Activated CD4-positive, CD25-positive, alpha-beta regulatory T cell (primary cell): Measurements from ENCODE around the gene ATP1A2.

Experiments used
- DNase-seq, 4 experiments: peaks; one replicate each; lab custom pipeline; 2025; lab: John Stamatoyannopoulos, UW

ATP1A2 gene

DNA sequence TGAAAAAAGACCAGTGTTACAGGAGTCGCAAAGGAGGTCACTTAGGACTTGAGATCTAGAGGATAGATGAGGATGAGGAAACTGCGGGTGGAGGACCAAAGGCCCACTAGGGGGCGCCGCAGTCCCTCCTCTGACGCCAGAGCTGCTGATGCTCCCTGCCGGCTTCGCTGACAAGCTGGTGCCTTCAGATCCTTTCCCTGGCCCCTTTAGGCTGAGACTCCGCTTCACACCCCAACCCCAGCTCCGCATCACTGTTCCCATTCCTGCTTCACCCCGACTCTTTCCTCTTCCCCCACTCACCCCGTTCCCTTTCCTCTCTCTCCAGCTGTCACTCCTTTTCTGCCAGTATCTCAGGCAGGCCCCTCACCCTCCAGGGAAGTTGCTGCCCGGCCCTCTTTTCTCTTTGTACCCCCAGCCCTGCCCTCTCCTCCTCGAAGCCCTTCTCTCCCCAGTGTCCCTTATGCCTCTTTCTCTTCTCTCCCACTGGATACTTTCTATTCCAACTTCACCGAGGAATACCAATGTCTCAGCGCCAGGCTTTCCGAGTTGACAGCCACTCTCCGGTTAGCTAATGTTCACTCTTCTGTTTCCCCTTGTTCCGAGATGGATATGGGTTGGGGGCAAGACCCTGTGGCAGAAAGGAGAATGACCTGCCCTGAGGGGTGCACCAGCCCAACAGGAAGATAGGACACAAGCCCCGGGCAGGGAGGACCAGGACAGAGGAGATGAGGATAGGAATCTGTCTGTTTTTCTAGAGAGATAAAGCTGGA lies 29.7 kb upstream of the ATP1A2 start:
- DNase-seq = peak; percentile 45 to 66 (median 57)

DNA sequence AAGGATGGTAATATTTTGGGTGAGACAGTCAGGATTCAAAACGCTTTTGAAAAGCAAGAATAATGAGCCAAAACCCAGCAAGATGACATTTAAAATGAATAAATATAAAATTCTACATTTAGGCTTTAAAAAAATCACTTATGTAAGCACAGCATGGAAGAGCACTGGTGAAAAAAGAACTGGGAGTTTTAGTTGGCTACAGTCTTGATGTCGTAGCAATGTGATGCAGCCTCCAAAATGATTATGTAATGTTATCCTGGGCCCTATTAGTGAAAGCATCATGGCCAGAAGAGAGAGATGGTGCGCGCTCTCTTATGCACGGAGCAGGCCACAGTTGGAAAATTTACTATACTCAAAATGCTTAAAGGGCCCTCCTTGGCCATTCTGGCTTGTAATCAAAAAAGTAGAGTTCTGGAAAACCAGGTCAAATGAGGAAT lies 29.1 kb upstream of the ATP1A2 start:
- no peak for DNase-seq

DNA sequence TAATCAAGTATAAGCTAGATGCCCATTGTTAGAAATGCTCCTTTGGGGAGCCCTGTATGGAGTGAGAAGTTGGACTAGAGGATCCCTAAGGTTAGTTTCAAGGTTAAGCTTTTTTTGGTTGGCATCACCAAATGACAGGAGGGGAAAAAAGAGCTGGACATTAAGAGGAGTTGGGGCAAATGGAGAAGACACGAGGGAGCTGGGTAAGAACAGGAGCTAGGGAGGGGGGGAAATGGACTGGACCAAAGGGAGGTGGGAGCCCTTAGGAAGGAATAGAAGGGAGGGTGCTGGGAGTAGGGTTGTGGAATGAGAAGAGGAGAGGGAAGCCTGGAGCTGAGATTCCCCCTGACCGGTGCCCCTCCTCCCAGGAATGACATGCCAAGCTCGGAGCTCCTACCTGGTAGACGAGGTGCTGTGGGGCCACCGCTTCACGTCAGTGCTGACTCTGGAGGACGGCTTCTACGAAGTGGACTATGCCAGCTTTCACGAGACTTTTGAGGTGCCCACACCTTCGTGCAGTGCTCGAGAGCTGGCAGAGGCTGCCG lies 28.4 kb upstream of the ATP1A2 start:
- no peak for DNase-seq

DNA sequence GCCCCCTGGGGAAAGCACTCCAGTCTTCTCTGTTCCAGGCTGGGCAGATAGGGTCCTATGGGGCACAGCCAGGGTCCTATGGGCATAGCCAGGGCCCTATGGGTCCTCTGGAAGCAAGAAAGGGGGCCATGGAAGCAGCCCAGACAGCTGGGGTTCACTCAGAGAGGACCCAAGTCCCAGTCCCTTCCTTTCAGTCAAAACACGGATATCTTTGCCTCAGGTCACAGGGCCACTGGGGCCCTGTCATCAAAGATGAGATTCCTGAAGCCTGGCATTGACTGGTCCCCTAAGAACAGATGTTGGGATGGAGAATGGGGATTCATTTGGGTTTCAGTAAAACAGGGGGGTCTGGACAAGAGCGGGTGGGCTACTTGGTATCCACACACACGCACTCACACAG lies 25.7 kb upstream of the ATP1A2 start:
- DNase-seq = no peak

DNA sequence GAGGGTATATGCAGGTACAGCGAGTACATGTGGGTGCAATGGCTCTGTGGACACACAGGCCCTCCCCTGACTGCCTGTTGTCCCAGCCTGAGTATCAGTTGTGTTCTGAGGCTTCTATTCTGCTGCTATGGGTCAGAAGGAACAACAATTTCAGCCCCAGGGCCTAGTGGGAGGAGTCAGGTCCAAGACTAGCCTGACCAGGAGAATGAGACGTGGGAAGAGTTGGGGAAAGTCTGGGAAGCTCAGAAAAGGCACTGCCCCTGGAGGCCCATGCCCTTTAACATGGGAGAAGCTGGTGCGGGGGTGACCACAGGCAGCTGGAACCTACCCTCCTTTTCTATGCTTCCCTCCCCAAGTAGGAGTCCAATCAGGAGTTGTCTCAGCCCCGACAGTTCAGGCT lies 24.8 kb upstream of the ATP1A2 start:
- no peak for DNase-seq

DNA sequence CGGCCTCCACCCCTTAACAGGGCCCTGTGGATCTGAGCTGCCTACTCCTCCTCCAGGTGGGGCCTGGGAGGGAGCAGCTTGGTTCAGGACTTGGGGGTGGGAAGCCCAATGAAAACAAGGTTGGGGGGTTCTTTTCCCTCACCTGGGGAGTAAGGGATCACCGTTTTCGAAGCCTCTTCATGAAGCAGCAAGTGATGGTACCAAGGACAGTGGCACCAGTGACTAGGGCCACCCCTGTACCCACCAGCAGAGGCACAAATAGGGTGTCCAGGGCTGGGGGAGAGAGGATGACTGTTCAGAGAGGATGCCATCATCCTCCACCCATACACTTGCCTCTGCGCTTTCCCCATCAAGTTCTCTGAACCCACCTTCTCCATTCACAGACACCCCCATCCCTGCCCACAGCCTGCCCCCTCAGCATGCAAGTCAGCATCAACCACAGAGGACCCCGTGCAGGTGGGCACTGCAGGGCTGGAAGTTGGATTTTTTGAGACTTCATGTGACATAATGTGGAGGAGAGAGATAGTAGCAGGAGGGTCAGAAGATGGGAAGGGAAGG lies 23.8 kb upstream of the ATP1A2 start:
- no peak for DNase-seq

DNA sequence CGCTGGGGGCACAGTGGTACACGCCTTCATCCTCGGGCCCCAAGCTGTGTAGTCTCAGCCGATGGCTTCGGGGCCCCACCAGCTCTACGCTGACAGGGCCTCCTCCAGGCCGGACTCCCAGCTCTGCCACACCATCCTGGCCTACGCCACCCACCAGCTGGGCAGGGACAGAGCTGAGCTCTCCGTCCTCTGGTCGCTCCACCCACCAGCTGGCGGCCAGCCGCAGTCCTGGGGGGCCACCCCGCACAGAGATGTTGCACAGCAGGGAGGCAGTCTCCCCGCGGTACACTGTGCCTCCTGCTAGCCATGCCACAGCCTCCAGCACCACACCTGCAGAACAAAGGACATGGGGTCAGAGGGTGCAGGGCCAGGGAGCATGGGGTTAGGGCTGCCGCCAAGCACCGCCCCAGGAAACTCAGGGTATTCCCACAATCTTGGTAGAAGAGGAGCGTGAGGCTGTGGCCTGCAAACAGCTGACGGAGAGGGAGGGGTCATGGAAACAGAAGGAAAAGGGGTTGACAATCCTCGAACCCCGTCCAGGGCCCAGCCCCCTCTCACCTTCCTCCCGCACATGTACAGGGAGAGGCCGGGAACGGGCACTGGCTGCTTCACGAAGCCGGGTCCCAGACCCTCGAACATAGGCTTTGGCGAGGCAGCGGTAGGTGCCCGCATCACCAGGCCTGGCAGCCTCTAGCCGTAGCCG lies 23.0 kb upstream of the ATP1A2 start:
- DNase-seq = no peak

DNA sequence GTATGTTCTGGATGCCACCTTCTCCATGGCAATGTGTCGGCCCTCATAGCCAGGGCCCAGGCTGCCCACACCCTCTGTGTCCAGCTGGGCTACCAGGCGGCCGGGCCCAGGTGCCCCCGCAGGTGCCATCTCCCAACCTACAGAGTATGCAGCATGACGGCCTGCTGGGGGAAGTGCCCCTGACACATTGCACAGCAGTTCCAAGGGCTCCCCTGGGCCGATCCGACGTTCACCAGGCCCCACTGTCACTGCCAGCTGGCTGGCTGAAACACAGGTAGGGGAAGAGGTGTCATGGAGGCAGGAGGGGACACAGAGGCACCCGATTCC lies 22.5 kb upstream of the ATP1A2 start:
- DNase-seq = no peak

DNA sequence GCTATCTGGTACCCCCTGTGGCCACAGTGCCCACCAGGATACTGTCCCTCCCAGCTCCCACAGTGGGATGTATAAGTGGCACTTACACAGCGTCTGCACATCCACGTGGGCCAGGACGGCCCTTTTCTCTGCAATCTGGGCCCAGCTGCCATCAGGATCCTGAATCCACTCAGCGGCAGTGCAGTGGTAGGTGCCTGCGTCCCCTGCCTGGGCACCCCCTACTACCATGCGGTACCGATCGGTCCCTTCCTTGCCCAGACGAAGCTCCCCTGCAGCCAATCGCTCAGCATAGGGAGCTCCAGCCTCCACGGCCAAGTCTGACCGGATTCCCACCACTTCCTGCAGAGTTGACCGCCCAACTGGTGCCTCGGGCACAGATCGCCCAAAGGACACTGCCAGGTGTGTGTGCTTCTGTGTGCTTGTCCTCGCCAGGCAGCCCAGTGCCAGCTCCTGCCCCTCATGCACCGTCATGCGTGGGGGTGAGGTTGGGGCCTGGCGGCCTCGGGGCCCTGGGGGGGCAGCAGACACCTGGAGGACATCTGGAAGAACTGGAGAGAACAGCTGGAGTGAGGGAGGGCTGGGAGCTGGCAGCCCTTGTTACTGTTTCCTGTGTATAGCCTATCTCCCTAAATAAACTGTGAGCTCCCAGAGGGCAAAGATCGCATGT lies 21.8 kb upstream of the ATP1A2 start:
- no peak for DNase-seq

DNA sequence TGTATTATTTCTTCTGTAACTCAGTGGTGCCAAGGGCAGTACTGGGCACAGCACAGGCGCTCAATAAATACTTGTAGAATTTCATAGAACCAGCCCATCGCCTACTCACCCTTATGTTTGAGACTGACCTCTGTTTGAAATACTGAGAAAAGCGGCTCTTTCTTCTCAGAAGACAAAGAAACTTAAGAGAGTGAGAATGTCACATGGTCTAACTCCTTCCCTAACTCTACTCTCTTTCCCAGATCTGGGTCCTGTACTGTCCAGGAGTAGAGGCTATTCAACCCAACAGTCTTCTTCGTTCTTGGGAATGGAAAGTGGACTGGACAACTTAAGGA lies 21.3 kb upstream of the ATP1A2 start:
- DNase-seq = no peak

DNA sequence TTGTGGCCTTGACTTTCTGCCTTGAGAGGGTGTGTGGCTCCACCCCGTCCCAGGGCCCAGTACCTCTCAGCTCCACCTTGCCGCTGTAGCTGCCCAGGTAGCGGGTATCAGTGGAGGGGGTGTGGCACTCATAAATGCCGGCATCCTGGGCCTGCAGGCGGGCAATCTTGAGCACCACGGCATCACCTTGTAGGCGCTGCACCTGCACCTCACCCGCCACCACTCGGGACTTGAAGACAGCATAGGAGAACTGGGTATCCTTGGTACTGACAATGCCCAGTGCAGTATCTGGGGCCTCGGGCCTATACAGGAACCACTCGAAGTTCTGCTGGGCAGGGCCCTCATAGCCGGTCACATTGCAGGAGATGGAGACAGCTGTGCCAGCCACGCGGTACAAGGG lies 20.8 kb upstream of the ATP1A2 start:
- no peak for DNase-seq

DNA sequence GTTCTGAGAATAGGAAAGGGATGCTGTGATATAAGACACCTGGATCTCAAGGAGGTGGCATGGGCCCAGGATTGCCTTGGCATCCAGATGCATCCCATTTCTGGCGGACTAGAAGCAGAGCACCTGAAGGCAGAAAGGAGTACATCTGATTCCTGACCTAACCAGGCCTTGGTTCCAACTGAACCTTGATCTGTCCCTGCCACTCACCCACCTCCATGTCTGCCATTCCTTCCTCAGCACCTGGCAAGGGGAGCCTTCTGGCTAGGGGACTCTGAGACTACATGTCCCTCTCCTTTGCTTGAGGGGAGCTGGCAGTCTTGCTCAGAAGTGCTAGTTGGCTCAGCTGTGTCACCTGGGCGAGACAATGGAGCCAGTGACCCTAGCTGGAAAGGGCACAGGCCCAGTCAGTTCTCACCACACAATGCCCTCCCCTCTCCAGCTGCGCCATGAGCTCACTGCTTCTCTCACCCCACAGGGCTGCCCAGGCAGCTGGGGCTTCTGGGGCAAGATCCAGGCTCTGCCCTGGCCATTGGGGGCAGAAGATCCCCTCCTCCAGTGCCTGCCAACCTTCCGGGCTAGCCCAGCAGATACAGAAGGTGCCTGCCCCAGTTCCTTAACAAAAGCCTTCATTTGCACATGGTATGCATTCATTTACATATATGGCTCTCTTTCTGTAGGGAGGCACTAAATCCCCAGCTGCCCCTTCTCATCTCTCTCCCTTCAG lies 20.0 kb upstream of the ATP1A2 start:
- DNase-seq = no peak

DNA sequence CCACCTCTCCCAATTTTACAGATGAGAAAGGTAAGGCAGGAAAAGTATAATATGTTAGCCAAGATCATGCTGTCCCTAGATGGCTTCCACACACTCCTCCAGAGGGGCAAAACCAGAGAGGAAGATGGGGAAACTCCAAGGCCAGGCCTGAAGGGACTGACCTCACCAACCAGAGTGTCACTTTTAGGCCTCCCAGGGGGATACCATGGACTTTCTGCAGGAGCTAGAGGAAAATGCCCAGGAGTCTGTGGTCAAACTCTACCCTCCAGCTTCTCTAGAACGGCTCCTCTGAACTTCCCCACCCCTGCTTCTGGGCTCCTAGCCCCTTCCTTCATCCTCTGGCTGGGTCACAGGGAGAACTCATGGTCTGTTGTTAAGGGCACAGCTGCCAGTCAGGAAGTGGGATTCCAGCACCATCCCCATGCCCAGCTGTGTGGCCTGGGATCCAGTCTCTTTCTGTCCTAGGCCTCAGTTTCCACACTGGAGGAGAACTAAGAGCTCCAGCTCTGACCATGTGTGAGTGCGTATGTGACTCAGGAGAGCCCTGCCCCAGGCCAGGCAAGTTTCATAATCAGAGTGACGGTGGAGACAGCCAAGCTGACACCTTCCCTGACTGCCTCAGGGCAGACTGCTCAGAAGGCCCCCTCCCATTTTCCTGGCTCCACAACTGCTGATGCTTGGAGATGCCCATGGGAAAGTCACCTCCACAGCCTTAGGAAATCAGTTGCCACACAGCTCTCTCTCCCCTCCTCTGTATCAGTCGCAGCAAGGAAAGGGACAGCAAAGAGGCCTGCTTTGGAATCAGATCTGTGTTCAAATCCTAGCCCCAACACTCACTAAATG lies 19.1 kb upstream of the ATP1A2 start:
- no peak for DNase-seq

DNA sequence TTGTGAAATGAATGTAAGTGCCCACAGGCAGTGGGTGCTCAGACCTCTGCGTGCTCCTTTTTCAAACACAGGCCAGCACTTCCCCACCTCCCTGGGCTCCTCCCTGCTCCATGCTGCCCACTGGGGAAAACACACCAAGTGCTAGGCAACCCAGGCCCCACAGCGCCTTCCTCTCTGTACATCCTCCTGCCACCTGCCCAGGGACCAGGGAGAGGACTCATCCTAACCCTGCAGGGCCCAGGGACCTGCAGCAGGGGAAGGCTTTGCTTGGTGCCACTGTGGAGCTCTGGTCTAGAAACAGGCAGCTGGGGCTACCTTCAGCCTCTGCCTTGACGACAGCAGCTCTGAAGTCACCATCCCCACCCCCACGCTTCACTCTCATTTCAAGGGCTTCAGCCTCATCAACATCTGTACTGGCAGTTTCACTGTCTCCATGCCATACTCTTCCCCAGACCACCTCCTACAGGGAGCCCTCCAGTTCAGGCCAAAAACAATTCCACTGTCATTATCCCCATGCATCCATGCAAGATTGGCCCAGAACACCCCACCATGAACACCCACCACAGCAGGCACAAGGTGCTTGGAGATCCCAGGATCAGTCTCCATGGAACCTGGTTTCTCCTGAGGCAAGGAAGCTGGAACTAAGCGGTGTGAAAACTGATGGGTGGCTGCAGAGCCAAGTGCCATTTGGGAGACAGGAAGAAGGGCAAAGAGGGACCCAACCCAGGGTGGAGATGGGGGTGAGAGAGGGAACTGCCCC lies 18.2 kb upstream of the ATP1A2 start:
- DNase-seq = peak in 1 of 4 experiments; percentile 11

DNA sequence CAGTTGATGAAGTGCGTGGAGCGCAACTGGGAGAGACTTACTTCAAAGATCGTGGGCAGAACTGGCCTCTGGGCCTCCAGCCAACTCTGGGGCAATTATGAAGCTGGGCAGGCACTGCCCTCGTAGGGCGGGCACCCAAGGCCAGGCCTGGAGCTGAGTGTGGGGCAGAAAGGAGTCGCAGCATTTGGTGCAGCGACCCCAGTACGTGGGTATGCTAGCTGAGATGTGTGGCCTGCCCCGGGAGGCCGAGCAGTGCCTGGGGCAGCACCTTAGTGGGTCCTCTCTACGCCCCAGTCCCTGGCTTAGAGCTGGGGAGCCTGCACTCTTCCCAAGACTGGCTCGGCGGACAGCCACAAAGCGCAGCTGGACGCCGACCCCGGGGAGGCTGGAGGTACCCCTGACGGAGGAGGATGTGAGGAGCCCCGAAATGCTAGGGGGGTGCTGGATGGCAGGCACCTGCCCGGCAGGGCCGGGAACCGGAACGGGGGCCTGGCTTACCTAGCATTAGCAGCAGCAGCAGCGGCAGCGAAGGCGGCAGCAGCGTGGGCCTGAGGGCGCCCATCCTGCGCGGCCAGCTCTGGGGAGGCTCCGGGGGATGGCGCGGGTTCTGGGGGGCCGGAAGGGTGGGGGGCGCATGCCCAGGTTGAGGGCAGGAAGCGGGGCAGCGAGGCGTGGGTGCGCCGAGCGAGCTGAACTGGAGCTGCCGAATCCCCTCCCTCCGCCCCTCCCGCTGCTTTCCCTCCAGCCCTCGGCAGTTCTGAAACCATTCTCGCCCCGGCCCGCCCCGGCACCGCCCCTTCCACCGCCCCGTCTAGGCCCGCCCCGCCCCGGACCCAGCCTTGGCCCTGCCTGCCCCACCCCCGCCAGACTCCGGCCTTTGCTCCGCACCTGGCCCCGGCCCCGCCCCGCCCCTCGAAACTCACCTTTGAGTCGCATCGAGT lies 17.4 kb upstream of the ATP1A2 start, which contains the start of gene IGSF8:
TSS of gene IGSF8 (minus strand) at position 709 of the 941 bp plus-strand sequence. CDS start at position 562, 147 bp downstream.
- peak; percentile 98 to 100 (median 100) for DNase-seq

DNA sequence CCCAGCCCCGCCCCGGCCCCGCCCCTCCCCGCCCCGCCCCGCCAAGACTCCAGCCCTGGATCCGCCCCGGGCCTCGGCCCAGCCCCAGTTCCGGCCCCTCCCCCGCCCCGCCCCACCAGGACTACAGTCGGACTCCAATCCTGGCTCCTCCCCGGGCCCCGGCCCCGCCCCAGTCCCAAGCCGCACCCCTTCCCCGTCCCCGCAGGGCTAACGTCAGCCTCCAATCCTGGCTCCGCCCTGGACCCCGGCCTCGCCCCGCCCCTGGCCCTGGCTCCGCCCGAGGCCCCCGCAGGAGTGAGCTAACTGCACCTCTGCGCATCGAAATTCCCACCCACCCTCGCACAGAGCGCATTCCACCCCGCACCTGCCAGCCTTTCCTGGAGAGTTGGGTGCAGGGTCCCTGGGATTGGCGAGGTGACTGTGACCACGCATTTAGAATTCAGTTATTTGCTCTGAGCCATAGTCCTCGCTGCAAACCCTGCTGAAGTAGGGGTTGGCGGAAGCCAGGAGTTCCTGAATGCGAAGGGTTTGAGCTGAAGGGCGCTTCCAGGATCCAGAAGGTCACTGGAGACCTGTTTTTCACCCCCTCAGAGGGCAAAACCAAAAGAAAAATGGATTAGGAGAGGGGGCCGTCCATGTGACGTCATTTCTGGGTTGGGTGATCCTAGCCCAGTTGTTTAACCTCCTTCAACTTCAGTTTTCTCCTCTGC lies 16.6 kb upstream of the ATP1A2 start:
- peak; percentile 98 to 100 (median 100) for DNase-seq

DNA sequence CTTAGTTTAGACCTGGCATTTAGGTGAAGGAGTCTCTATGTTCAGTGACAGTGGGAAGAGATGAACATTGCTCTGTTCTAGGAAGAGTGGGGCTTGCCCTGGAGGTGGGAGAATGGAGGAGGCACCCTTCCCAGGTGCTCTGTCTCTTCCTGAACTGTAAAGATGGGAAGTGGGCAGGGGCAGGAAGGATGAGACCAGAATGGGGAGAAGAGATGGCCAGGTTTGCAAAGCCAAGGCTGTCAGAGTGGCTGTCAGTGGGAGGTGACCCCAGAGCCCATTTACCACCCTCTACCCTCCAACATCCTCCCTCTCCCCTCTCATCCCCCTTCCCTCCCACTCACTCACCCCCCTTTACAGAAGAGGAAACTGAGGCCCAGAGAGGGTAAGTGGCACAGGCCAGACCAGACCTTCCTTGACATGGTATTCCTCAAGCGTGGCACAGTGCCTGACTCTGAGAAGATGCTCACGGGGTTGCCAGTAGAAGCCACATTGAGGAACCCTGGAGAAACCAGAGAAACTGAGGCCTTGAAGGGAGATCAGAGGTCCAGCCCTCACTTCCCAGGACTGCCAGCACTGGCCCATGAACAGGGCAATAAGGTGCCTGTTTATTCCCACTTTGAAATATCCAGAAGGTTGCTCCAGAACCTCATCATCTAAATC lies 15.7 kb upstream of the ATP1A2 start:
- DNase-seq = no peak
